ENCODE data around the gene TRPM8.

TRPM8 gene

DNA sequence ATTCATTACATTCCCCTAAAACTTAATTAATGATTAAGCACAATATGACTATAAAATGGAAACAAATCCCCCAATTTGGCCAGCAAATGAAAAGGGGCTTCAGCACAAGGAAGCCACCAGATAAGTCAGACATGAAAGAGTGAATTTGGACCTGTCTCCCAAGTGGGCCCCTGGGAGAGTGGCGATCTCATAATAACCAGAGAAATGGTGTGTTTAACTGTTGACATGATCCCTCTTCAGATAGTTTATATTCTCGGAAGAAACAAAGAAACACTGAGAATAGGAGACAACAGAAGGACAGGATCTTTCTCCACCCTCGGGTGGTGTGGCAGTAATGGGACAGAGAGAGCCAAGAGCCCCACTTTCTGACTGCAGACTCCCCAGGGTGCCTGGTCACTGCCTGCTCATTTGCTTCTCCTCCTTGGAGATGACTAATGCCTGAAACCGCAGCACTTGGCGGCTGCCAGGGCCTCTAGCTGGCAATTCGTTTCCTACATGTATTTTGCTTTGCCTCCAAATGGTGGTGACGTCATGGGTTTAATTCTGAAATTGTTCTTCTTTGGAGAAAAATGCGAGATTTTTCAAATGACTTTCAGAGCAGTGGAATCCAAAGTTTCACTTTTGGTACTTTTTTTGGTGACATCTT lies 86.9 kb downstream of the TRPM8 start:
- DNase-seq, result no peak

DNA sequence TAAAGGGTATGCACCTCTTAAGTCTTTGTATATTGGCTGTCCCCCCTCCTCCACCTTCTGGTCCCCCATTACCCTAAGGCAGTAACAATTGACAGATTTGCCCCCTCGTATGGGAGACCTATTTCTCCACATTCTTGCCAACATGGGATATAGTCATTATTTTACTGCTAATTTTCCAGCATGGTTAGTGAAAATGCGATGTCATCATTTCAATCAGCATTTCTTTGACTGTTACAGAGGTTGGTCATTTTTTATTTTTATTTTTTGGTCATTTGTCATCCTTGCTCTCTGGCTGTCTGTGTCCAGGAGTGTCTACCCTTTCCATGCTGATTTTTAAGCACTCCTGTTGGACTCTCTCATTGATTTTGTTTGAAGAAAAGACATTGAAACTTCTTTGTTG lies 88.0 kb downstream of the TRPM8 start:
- DNase-seq, result no peak

DNA sequence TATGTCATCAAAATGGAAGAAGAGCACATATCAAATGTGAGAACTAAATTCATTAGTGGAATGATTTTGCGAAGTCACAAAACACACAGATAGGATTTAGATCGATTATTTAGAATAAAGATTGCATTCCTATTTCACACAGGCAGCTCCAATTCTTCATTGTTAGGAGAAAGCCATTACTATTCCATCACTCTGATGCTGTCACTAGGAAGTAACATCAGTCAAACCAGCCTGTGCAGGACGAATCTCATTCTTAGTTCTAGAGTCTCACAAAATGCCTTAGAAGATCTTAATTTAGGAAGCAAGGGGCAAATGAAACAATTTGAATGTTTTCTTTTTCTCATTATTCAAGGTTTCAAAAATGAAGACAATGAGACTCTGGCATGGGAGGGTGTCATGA lies 89.3 kb downstream of the TRPM8 start:
- DNase-seq, result no peak

DNA sequence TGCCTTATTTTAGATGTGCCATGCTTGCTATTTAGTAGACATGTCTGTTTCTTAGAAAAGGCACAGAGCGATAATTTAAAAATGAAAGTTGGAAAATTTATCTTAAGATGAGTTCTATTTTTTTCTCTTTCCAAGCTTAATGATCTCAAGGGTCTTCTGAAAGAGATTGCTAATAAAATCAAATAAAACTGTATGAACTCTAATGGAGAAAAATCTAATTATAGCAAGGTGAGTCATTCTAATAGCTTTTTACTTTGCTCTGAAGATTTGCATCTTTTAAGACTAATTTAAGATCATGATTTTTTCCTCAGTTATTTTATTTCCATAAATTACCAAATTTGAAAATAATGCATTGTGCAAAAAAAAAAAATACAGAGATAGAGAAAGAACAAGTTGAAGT lies 97.3 kb downstream of the TRPM8 start:
- DNase-seq, result no peak

GRCh38 chr2:234015861-234016260 lies 98.7 kb downstream of the TRPM8 start:
- no peak for DNase-seq

DNA sequence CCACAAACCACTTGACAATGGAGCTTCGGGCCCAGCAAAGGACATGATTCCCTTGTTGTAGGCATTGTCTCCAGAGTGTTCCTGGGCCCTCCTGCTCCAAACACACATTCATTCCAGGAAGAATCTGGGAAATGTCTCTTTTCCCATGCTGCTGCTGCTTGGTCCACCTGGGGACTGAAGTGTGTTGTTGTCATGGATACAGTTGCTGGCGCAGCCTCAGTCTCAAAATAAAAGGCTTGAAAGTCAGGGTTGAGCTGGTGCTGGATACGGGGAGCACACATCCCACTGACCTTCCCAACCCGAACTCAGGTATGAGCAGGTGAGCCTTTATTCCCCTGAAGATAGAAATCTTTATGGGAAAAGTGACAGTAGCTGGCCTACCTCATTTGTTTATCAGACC lies 102.7 kb downstream of the TRPM8 start:
- DNase-seq, result no peak

DNA sequence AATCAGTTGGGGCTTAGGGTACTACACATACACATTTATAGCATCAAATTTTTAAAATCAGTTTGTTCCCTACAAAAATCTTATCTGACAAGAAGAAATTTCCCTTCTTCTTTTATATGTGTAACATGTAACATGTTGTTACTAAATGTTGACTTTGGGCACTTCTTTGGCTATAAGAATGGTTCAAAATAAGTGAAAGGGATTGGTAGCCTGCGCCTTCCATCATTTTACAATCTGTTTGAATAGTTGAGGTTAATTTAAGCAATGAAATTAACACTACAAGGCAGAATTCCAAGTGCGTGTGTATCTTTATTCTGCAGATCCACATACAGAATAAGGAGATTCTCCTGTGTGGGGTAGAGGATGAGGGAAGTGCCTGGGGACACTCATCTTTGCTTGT lies 103.2 kb downstream of the TRPM8 start:
- DNase-seq, result no peak

GRCh38 chr2:234022424-234022823 lies 105.3 kb downstream of the TRPM8 start:
- no peak for DNase-seq

GRCh38 chr2:234024304-234024703 lies 107.1 kb downstream of the TRPM8 start:
- no peak for DNase-seq

DNA sequence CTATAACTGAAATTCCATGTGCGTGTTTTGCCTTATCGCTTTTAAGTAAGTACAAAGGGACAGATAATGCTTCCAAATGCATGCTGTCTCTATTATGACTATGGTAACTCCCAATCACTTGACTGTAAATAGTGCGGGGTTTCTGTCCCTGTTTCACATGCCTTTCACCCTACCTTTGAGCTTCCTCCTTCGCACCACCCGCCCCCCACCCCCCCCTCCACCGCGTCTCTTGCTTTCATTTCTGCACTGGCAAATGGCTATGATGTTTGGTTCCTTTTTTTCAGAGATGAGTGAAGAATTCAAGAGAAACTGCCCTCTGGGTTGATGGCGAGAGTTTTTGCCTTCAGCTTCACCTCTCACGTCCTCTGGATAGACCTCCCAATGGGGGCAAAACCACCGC lies 108.3 kb downstream of the TRPM8 start:
- DNase-seq, result no peak

- no peak for DNase-seq
These were observed 108.8 kb downstream of the TRPM8 start for GRCh38 chr2:234025891-234026401.

- no peak for DNase-seq
These were observed 109.6 kb downstream of the TRPM8 start for GRCh38 chr2:234026693-234027254.

DNA sequence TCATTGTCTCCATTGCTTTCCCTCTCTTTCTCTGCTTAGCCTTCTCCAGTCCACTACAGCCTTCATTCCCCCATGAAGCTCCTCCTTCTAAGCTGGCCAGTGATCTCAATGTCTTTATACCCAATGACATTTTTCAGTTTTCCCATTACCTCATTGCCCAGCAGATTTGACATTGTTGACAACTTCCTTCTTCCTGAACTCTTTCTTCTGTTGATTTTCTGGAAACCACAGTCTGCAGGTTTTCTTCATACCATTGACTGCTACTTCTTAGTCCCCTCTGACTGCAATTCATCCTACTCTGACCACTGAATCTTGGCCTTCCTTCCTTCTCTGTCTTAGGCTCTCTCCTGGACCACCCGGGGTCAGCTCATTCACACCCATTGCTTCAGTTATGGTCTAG lies 110.5 kb downstream of the TRPM8 start:
- no peak for DNase-seq

DNA sequence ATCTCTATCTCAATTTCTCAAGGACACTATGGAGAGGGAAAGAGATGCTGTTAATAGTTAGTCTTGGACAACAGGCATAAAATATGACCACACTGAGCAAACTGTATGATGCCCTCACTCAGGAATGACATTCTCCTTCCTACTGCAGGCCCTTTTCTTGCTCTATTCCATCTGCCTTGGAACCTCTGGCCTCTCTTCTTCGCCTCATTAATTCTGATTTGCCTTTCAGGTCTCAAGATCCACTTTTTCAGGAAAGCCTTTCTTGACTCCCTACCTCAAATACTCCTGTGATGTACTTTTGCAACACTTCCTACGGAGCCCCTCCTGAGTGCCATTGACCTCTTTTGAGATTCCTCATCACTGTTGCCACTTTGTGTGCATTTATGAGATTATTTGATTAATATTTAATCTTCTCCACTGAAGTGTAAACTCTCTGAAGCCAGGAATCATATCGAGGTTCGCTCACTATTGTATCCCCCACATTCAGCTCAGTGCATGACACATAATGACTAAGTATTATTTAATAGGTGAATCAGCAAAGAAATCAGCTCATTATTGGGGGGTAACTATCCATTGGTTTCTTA lies 112.1 kb downstream of the TRPM8 start:
- DNase-seq, result no peak

DNA sequence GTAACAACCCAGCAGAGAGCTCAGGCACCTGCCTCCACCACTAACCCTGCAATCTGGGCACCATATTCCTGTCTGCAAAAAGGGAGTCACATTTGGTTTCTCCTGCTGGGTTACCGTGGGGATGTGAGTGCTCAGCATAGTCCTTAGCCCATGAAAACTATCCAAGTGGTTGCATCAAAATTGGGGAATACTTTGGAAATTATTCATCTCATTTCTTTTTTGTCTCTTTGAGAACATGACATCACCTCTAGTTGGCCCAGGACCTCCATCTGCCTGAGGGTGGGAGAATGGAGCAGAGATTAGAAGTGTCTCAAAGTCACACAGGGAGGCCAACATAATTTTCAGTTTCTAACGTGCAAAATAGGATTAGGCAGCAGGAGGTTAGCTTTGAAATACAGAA lies 114.0 kb downstream of the TRPM8 start:
- no peak for DNase-seq

DNA sequence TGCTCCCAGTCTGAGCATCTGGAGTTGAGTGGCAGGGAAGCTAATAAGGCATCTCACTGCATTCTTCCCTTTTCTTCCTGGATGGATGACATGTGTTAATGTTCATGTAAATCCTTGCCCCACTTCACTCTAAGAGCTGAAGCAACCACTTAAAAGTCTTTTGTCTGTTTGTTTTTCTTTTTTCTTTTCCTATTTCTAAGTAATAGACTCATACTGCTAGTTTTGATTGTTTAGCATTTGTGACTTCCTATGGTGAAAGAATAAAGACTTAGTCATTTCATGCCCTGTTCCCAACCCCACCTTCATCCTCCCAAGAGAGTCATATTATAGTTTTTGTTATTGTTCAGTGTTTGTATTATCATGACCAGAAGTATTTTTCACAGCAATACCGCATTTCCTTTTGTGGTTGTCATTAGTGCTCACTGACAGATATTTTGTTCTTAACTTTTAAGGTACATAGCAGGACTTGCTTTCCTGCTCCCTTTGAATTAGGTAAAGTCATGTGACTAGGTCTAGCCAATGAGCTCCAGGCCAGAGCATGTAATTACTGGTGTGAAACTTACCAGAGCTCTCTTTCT lies 115.2 kb downstream of the TRPM8 start:
- DNase-seq, result no peak

GRCh38 chr2:234033174-234033573 lies 116.0 kb downstream of the TRPM8 start:
- DNase-seq, result no peak

DNA sequence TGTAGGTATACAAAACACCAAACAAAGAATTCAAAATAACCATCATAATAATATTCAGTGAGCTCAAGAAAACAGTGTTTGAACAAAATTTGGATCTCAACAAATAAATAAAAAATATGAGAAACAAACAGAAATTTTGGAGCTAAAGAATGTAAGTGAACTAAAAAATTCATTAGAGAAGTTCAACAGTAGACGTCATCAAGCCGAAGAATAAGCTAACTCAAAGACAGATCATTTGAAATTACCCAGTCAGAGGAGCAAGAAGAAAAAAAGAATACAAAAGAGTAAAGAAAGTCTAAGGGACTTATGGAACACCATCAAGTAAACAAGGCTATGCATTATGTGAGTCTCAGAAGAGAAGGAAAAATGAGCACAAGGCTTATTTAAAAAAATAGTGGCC lies 116.7 kb downstream of the TRPM8 start:
- DNase-seq, result no peak

DNA sequence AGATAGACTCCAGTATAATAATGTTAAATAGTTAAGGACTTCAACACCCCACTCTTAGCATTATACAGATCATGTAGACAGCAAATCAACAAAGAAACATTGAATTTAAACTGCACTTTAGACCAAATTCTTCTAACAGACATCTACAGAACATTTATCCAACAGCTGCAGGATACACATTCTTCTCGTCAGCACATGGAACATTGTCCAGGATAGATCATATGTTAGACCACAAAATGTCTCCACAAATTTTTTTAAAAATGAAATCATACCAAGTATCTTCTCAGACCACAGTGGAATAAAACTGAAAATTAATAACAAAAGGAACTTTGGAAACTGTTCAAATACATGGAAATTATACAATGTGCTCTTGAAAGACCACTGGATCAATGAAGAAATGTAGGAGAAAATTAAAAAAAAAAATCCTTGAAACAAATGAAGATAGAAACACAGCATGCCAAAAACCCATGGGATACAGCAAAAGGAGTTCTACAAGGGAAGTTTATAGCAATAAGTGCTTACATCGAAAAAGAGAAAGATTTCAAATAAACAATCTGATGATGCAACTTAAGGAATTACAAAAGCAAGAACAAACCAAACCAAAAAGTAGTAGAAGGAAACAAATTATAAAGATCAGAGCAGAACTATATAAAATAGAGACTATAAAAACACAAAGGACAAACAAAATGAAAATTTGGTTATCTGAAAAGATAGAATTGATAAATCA lies 121.1 kb downstream of the TRPM8 start:
- no peak for DNase-seq

- no peak for DNase-seq
These were observed 127.0 kb downstream of the TRPM8 start for GRCh38 chr2:234044157-234044556.

DNA sequence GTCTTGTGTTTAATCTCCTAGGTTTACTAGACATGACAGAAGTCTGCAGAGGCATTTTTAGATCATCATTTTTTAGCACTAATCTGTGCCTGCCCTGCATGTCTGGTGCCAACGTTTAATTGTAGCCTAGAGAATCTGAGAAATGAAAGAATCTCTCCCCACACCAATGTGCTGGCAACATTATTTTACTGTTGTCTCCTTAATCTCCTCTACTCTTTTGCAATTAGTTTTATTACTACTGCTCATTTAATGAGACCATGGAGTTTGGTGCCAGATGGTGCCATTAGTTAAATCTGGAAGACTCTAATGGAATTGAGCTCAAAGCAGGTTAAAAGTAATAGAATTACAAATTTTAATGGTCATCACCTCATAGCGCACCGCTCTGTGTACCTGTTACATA lies 129.3 kb downstream of the TRPM8 start:
- no peak for DNase-seq

- no peak for DNase-seq
These were observed 130.2 kb downstream of the TRPM8 start for GRCh38 chr2:234047361-234047760.

GRCh38 chr2:234048049-234048448 lies 130.9 kb downstream of the TRPM8 start:
- no peak for DNase-seq

Data from activated CD8-positive, alpha-beta memory T cell treated with anti-CD3 and anti-CD28 coated beads, Interleukin-2, amount 50 U/mL, for 48 hours (primary cell).